Kidney epithelial cell (primary cell): ENCODE results near the gene THOC7. TPM values are rescaled to one million over a fixed set of nuclear protein-coding genes. Genes with fewer than 3 reads are reported as not detected.

ENCODE experiments used
- DNase-seq: peaks from one replicate; pipeline ENCODE4 v3.0.0-alpha.2; 2010; ENCODE audit warnings: low read depth
- H3K27me3 ChIP-seq: 2 replicates; pipeline ENCODE4 v1.6.0; 2011; ENCODE audit warnings: low read length; ENCODE audit not compliant: control insufficient read depth, insufficient read depth
- H3K36me3 ChIP-seq: 2 replicates; pipeline ENCODE4 v1.5.1; 2011; ENCODE audit warnings: low read length; ENCODE audit not compliant: control insufficient read depth, insufficient read depth
- H3K4me3 ChIP-seq: 2 replicates; pipeline ENCODE4 v1.5.1; 2011; ENCODE audit warnings: low read depth, mild to moderate bottlenecking, control low read depth, low read length
- total RNA-seq: library from RNA; depleted of rRNA; stranded (reverse); fragments of >200 nt; gene quantifications from 2 replicates; pipeline ENCODE4 v1.2.3, GENCODE V29; 2015
- TF ChIP-seq, protein P1 (sequence below): IDR thresholded peaks from 2 replicates; pipeline ENCODE4 v1.5.1; 2011; ENCODE audit warnings: mild to moderate bottlenecking, moderate library complexity, low read length, control low read depth, inconsistent platforms; ENCODE audit not compliant: insufficient read depth, poor library complexity, severe bottlenecking

Gene THOC7
- total RNA-seq, 1 donor from 2014 or later: 66.7 TPM

DNA sequence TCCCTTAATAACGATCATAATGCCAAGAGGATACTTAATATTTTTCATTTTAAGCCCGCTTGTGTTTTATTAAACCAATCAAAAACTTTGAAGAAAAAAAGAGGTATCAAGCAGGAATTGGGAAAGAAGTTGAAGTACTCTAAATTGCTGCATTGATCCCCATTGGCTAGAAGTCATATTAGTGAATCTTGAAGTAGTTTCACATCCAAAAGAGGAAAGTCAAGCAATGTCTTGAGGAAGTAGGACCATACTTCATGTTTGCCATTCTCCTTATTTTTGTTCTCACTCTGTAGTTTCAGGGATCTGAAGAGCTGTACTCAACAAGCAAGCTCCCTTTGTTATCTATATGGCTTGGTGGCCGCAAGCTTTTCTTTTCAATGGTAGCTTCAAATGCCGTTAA lies 46.4 kb upstream of the THOC7 start:
- H3K4me3 ChIP-seq: no peak overlapping the region
- no peak for DNase-seq
- TF ChIP-seq, protein P1, sequence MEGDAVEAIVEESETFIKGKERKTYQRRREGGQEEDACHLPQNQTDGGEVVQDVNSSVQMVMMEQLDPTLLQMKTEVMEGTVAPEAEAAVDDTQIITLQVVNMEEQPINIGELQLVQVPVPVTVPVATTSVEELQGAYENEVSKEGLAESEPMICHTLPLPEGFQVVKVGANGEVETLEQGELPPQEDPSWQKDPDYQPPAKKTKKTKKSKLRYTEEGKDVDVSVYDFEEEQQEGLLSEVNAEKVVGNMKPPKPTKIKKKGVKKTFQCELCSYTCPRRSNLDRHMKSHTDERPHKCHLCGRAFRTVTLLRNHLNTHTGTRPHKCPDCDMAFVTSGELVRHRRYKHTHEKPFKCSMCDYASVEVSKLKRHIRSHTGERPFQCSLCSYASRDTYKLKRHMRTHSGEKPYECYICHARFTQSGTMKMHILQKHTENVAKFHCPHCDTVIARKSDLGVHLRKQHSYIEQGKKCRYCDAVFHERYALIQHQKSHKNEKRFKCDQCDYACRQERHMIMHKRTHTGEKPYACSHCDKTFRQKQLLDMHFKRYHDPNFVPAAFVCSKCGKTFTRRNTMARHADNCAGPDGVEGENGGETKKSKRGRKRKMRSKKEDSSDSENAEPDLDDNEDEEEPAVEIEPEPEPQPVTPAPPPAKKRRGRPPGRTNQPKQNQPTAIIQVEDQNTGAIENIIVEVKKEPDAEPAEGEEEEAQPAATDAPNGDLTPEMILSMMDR: no peak
- no peaks in the 10 kb centered on the region for H3K36me3 ChIP-seq
- no peaks in the 10 kb centered on the region for H3K27me3 ChIP-seq

DNA sequence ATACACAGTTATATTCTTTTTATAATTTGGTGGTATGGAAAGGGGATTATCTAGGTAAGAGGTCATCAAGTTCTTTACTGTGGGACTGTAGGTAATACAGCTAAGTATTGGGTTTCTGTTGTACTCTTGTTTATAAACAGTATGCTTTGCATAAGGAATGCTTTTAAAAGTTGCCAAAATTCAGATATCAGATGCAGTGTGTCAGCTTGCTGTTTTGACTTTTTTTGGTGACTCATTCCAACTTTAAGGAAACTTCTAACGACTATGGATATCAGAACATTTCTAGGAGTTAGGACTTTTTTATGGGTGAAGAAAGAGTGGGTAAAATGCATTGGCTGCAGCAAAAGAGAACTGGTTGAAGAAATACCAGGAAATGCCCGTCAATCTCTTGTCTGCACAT lies 45.8 kb upstream of the THOC7 start:
- Histone ChIP-seq H3K4me3 (no peak overlapping the region), H3K27me3 (no peaks in the 10 kb centered on the region), H3K36me3 (no peaks in the 10 kb centered on the region)
- no peak for DNase-seq
- TF ChIP-seq, protein P1: no peak

DNA sequence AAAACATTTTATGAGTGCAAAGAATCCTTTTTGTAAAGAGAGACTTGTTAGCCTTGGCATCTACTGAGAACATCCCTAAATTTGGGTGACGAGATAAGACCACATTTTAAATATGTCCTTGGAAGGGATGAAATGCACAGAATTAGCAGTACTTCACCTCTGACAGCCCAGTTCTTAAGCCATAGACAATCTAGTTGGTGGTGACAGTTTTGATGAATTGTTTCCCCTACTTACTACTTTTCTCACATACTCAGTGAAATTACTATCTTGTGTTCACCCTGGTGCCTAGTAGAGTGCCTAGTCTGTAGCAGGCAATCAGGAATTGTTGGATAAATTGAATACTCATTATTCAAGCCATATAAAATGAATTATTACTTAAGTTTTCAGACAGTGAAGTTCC lies 45.2 kb upstream of the THOC7 start:
- no peak for DNase-seq
- TF ChIP-seq, protein P1: no peak
- no peaks in the 10 kb centered on the region for H3K27me3 ChIP-seq
- H3K36me3 ChIP-seq: no peaks in the 10 kb centered on the region
- no peak overlapping the region for H3K4me3 ChIP-seq

DNA sequence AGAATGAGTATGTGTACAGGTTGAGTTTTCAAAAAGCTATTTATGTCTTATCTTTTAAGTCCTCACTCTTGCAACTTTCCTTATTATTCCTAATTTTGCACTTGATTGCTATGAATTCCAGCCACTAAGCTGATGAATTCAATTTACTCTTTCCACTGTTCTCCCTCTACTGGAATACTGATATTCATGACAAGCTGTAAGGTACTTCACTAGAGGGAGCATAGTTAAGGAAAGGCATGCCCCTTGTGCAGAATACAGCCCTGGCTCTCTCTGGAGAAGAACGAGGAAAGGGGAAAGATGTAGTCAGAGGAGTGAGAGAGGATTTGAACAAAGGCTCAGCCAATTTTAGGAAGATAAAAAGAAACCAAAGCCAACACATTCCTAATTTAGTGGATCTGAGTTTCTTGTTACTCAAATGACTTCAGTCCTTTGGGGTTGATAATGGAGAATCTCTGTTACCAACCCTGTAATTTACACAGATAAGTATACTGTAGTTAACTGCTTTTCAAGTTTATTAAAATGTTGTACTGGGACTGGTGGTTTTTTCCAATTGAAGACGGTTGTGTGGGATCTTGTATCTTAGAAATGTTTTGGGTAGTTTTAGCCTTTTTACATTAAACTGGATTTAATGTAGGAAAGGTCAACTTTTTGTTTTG lies 44.6 kb upstream of the THOC7 start:
- H3K27me3 ChIP-seq: no peaks in the 10 kb centered on the region

DNA sequence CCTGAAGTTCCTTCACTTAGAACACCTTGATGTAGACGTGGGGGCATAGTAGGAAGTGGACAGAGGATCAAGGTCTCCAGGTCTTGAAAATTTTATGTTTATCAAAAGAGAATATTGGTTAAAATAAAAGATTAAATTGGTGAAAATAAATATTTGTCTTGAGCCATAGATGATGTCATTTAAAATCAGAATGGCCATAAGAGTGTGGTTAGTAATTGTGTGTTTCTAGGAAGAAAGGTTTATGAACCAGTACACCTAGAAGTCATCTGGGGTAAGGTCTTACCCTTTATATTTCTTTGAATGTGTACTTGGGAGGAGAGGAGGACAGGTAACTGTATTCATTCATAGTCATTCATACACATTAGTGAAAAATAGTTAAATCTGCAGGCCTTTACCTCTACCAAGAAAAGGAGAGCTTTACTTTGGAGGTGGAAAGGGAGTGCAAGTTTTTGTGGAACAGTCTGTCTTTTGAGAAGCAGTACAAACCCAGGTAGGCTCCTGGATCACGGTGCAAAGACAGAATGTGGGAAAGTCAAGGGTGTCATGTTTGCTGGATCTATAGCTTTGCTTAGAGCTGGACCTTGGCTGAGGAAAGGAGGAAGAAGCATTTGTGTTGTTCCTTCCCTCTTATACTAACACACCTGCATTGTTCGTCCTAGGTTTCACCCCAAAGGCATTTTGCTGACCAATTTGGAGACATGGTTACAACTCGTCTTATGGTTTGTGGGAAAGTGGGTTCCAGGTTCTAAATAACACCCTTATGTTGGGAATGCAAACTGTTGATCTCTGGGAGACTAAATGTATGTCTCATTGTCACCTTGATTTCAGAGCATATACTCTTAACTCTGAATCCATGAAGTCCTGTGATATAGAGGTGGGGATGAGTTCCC lies 42.4 kb upstream of the THOC7 start:
- TF ChIP-seq, protein P1: no peak
- Histone ChIP-seq H3K36me3 (no peaks in the 10 kb centered on the region), H3K4me3 (no peak overlapping the region), H3K27me3 (no peaks in the 10 kb centered on the region)
- no peak for DNase-seq

More for the DNA sequence above, 44.6 kb upstream of the THOC7 start:
- no peaks in the 10 kb centered on the region for H3K36me3 ChIP-seq
- no peak for DNase-seq
- H3K4me3 ChIP-seq: no peak overlapping the region
- TF ChIP-seq, protein P1: peak; percentile 26
